Measurements from ENCODE around the gene SH3BP4.

Gene SH3BP4

GRCh38 chr2:234945339-234945873 is 6.4 kb upstream of the SH3BP4 start:
- no peak for DNase-seq

DNA sequence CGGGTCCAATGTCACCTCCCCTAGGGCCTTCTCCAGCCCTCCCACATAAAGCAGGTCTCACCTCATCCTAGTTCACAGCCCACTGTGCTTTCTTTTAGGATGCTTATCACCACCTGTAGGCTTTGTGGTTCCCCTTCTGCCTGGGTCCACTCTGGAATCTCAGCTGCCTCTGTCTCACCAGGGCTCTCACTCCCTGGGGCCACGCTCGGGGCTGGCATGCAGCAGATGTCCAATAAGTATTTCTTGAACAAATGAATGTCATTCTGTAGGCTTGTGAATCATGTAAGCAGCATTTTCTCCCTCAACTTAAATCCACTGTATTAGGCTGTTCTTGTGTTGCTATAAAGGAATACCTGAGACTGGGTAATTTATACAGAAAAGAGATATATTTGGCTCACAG is 4.3 kb upstream of the SH3BP4 start:
- DNase-seq = no peak

GRCh38 chr2:234949762-234950434 is 1.9 kb upstream of the SH3BP4 start:
- DNase-seq = no peak

DNA sequence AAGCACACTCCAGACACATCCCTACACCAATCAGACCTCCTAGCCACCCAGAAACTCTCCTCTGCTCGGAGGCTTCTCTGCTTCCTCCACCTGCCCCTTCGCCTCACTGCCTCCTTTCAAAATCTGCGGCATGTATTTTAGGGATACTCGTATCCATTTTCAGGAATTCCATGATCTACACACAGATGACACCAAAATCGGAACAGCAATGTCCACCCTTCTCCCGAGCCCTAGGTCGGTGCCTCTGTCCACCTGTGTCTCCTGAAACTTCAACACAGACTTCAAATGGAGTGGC is 1.4 kb upstream of the SH3BP4 start:
- DNase-seq = no peak

- peak; percentile 34 for DNase-seq
These were observed 820 bp upstream of the SH3BP4 start for GRCh38 chr2:234950730-234951663.

GRCh38 chr2:234952270-234953115 is 676 bp downstream of the SH3BP4 start:
- DNase-seq = peak; percentile 52

DNA sequence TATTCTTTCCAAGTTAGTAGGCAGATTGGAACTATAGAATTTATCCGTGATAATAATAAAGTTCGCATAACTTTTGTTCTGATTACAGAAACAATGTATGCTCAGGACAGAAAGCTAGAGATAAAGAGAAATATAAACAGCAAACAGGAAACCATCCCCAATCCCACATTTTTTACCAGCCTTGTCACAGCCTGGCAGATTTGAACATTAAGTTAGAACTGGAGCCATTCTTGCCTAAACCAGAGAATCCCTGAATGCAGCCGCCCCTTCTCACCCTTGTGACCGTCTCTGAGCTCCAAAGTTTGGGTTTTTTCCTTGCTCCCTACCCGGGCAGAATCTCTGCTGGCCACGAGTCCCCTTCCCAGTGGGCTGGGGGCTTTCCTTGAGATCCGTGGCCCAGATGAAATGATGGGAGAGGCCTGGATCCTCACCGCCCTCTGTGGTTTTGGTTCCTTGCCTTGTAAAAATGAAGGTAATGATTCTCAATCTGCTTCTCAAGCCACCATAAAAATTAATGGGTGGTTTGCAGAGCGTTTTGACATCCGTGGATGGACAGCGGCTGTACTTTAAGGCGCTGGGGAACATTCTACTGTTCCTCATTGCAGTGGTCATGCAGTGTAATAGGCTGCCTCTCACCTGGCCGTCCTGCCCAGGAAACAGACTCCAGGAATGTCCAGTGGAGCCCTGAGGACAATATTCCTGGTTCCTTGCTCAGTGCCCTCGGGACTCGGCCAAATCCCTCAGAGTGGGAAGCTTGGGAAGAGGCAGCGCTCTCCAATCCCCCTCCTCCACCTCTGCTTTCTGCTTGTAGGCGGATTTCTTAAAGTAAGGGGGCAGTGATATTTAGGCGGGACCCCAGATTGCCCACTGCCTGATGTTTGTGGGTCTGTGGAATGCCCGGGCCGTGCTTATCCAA is 1.6 kb downstream of the SH3BP4 start:
- DNase-seq = no peak

GRCh38 chr2:234954551-234954992 is 2.8 kb downstream of the SH3BP4 start:
- DNase-seq = no peak

- DNase-seq = no peak
These were observed 3.3 kb downstream of the SH3BP4 start for GRCh38 chr2:234955091-234955591.

DNA sequence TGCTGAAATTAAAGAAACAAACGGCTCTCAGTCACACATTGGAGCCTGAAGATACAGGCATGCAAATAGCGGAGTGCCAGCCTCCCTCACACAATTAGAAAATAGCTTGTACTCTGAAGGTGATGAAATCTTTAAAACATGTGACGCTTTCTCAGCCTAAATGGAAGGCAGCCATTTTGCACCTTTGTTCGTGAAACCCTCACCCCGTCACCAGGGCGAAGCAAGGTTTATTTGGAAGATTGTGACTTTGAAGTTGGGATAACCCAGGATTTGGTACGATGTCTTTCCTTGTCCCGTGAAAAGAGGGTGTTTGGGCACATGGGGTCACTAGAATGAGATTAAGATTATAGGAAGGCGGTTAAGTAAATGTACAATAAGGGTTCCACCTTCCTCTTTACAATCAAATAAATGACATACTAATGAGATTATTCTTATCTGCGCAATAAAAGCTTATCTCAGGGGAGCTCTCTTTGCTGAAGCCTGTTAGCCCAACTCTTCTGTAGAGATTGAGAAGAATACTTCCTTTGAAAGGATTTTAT is 4.2 kb downstream of the SH3BP4 start:
- no peak for DNase-seq

DNA sequence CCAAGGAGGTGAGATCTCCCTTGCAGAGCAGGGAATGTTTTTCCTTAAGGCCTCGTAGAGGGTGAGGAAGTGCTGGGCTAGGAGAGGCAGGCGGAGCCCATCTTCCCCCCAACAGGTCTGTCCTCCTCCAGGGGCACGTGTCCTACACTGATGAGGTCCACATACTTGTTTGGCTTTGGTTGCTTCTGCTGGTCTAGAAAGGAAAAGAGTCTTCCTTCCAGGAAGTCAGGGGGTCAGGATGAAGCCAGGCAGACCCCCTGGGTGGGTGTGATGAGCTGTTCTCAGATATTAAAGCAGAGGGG is 6.0 kb downstream of the SH3BP4 start:
- DNase-seq = no peak

GRCh38 chr2:234958311-234958710 is 6.5 kb downstream of the SH3BP4 start:
- no peak for DNase-seq

GRCh38 chr2:234958746-234959395 is 7.1 kb downstream of the SH3BP4 start:
- no peak for DNase-seq

GRCh38 chr2:234960175-234961088 is 8.6 kb downstream of the SH3BP4 start:
- peak; percentile 48 for DNase-seq

- no peak for DNase-seq
These were observed 10.0 kb downstream of the SH3BP4 start for GRCh38 chr2:234961784-234962183.

DNA sequence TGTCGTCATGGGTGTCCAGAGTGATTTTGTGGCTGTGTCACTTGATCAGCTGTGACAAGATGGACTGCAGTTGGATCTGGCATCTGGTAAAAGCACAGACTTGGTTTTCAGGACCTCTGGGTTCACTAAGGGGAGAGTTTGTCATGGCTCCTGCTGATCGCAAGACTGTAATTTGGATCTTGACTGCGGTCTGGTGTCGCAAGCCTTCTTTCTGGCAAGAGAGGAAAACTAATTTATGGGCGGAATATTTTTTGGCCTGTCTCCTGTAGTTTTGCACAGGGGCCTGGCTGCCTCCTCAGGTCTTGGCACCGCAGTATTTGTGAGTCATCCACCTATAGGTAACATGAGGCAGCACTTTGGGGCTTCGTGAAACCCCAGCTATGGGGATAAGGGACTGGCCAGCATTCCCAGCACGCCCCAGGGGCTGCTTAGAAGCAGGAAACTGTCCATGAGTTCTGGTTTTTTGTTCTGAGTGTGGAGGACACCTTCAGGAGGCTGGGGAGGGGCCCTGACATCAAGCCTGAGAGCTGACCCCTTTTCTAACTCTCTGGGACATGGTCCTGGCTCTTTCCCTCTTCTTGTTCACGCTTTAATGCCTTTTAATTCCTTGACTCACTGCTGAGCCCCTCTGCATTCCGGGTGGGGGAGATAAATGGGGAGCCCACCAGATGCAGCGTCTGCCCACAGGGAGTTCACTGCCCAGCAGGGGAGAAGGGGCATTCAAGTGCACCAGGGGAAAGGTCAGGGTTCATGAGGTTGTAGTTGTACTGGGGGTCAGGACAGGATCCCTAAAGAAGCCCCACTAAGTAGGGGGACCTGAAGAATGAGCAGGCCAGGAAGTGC is 12.2 kb downstream of the SH3BP4 start:
- no peak for DNase-seq

DNA sequence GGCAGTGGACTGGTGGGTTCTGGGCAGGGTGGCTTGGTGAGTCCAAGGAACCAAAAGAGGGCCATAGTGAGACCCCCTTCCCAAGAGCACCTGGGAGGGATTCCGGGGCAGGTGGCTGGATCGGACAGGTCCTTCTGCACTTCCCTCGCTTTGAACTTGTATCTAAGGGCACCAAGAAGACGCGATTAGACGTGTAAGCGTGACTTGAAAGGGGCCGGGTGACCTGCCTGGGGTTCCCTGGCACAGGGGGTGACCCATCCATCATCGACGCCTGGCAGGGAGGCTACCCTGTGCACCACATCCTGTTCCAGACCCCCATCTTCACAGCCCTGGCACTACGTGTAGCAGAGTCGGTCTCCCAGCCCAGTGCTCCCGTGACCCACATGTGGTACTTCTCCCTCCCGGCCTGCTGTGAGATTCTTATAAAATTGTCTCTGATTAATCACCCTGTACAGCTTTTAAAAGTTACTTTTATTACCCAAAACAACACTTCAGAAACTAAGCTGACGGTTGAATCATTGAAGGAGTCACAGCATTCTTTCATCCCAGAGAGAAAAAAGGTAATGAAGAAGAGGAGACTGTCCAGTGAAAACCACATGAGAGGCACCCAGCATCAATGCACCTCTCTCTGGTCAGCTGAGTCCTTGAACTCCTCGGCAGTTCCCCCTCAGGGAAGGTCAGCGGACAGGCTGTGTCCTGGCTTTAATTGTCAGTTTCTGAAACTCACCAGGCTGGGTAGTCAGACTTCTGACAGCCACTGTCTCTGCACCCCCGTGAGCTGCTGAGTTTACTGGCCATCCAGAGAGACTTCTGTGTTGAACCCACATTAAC is 13.0 kb downstream of the SH3BP4 start:
- DNase-seq = no peak

- DNase-seq = no peak
These were observed 14.5 kb downstream of the SH3BP4 start for GRCh38 chr2:234966340-234966739.

All from hematopoietic multipotent progenitor cell treated with erythropoietin and hydrocortisone succinate and interleukin-3 and kit ligand, for 4 days (in vitro differentiated cells).